ENCODE measurements around the gene LCE3A. TPM values are rescaled to one million over a fixed set of nuclear protein-coding genes. Genes with fewer than 3 reads are reported as not detected.

Gene LCE3A
- total and polyA plus RNA-seq, 2 experiments from 2014 or later = not detected

- Mint-ChIP-seq H3K9me3 (no peaks in the 10 kb centered on the region), H3K27me3 (ENCODE audit: insufficient read depth, low read depth, poor library complexity) (no peaks in the 10 kb centered on the region), H3K4me1 (no peaks in the 10 kb centered on the region), H3K27ac (no peak overlapping the region), H3K4me3 (no peak overlapping the region), H3K36me3 (ENCODE audit: low read depth) (no peaks in the 10 kb centered on the region)
- H2AFZ ChIP-seq = no peak overlapping the region
- H3K27ac ChIP-seq (ENCODE audit: low read depth) = no peak overlapping the region
- no peak for ATAC-seq
- H3K36me3 ChIP-seq (ENCODE audit: insufficient read depth) = no peaks in the 10 kb centered on the region
- TF ChIP-seq POLR2AphosphoS5 (IDR thresholded peaks at IDR 0.05; ENCODE audit: low read depth) (no peak), CREB1 (CRISPR knock-in tag; IDR thresholded peaks at IDR 0.05; ENCODE audit: low read depth) (no peak), ZNF331 (CRISPR knock-in tag; IDR thresholded peaks at IDR 0.05; ENCODE audit: low read depth) (no peak), CTCF (conservative IDR thresholded peaks at IDR 0.05; ENCODE audit: low read depth in 2 of 2) (no peak), REST (IDR thresholded peaks at IDR 0.05; ENCODE audit: unreplicated experiment) (no peak), ZNF462 (CRISPR knock-in tag; IDR thresholded peaks at IDR 0.05) (no peak), ETS1 (IDR thresholded peaks at IDR 0.05) (no peak), ZNF114 (CRISPR knock-in tag; IDR thresholded peaks at IDR 0.05) (no peak), NANOG (IDR thresholded peaks at IDR 0.05; ENCODE audit: borderline replicate concordance) (no peak), EZH2phosphoT487 (IDR thresholded peaks at IDR 0.05; ENCODE audit: unreplicated experiment) (no peak)
- H3K4me3 ChIP-seq = no peak overlapping the region
- no peaks in the 10 kb centered on the region for H3K27me3 ChIP-seq (ENCODE audit: insufficient read depth)
- H3K4me1 ChIP-seq (ENCODE audit: insufficient read depth) = no peaks in the 10 kb centered on the region
- no peak for DNase-seq (ENCODE audit: low spot score)
- H3K4me2 ChIP-seq = no peak overlapping the region
- no peaks in the 10 kb centered on the region for H4K20me1 ChIP-seq (replicated peaks; ENCODE audit: insufficient read depth)
- peaks cover 10% of the 10 kb centered on the region for H3K9me2 ChIP-seq (ENCODE audit: insufficient read depth)
- H3K79me2 ChIP-seq (replicated peaks; ENCODE audit: insufficient read depth) = no peaks in the 10 kb centered on the region
- H3F3A ChIP-seq (replicated peaks; ENCODE audit: low read depth) = no peaks in the 10 kb centered on the region
Measured at GRCh38 chr1:152645146-152645545, 22.2 kb upstream of the LCE3A start.
